ENCODE results near the gene TMEM44.

DNA sequence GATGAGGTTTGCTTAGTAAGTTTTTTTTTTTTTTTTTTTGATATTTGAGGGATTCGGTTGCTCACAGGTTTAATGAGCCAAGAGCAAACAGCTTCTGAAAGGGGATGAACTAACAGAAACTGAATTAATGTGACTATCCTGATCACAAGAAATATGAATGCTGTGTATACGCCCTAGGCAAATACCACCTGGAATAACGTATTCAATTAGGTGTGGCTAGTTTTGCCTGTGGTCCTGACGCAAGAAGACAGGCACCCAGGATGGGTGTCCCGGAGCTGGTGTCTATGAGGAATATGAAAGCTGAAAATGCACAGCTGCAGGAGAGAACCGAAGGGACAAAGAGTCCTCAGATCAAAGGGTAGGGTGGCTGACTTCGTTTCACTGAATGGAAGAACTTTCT is 24.2 kb upstream of the TMEM44 start:
- TF ChIP-seq ZC3H10 (CRISPR knock-in tag; IDR thresholded peaks at IDR 0.05): no peak
- TF ChIP-seq, protein P1, sequence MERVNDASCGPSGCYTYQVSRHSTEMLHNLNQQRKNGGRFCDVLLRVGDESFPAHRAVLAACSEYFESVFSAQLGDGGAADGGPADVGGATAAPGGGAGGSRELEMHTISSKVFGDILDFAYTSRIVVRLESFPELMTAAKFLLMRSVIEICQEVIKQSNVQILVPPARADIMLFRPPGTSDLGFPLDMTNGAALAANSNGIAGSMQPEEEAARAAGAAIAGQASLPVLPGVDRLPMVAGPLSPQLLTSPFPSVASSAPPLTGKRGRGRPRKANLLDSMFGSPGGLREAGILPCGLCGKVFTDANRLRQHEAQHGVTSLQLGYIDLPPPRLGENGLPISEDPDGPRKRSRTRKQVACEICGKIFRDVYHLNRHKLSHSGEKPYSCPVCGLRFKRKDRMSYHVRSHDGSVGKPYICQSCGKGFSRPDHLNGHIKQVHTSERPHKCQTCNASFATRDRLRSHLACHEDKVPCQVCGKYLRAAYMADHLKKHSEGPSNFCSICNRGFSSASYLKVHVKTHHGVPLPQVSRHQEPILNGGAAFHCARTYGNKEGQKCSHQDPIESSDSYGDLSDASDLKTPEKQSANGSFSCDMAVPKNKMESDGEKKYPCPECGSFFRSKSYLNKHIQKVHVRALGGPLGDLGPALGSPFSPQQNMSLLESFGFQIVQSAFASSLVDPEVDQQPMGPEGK (CRISPR knock-in tag; IDR thresholded peaks at IDR 0.05; ENCODE audit: borderline replicate concordance): no peak
- TF ChIP-seq SNAI2 (CRISPR knock-in tag; IDR thresholded peaks at IDR 0.05): no peak

Data from SK-N-SH treated with all-trans-retinoic acid at 6 μM for 48 hours (cell line).